GM04503 (cell line): Measurements from ENCODE around the gene PLPP1.

ENCODE experiments used
- DNase-seq: peaks from one replicate; pipeline ENCODE4 v3.0.0-alpha.2; 2012; ENCODE audit warnings: low read depth

The PLPP1 gene

DNA sequence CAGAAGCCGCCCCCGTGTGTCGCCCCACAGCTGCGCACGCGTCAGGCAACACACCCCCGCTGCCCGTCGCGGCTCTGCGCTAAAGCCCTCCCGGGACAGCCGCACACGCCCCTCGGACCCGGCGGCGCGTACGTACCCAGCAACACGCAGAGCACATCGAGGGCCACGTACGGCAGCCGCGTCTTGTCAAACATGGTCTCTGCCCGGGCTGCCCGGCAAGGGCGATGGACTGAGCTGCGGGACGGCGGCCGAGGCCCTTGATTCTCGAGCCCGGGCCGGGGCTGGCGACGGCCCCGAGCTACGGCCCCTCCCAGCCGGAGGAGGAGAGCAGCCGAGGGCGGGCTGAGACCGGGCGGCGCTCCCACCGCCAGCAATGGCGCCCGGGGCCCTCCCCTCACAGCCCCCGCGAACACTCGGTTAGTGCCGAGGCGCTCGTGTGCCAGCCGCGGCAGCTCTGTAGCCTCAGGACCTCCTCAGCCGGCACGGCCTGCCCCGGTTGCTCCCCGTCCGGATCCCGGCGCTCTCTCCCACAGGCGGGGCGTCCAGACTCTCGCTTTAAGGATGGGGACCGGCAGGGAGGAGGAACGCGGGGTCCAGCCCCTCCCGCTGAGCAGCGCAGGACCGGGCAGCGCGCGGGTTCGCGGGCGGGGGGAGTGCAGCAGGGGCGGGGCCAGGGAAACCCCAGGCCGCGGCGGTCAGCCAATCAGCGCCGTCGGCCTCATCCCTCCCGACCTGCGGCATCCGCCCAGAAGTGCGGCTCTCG, at the start of gene PLPP1:
TSS of gene PLPP1 (minus strand) at position 529 of the 763 bp plus-strand sequence. CDS start at position 194, 335 bp downstream.
- peak; percentile 49 for DNase-seq

DNA sequence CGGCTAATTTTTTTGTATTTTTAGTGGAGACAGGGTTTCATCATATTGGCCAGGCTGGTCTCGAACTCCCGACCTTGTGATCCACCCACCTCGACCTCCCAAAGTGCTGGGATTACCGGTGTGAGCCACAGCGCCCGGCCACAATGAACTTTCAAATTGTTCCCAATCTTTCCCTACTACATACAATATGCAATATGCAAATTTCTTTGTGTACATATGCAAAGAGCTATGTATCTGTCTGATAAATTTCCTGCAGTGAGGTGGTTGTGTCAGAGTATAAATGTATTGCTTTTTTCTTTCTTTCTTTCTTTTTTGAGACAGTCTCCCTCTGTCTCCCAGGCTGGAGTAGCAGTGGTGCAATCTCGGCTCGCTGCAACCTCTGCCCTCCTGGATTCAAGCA, 48.8 kb upstream of the PLPP1 start:
- DNase-seq, result no peak

GRCh38 chr5:55582256-55582655, 47.5 kb upstream of the PLPP1 start:
- DNase-seq, result no peak

DNA sequence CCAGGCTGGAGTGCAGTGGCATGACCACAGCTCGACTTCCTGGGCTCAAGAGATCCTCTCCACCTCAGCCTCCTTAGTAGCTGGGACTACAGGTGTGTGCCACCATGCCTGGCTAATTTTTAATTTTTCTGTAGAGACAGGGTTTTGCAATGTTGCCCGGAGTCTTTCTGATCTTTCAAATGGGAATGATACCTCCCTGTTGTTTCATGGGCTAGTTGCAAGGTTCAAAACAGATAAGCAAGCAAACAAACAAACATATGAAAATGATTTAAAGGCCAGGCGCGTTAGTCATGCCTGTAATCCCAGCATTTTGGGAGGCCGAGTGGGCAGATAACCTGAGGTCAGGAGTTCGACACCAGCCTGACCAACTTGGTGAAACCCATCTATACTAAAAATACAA, 45.3 kb upstream of the PLPP1 start:
- no peak for DNase-seq

- no peak for DNase-seq
These were observed 44.0 kb upstream of the PLPP1 start for GRCh38 chr5:55578771-55579170.

- DNase-seq, result no peak
These were observed 42.7 kb upstream of the PLPP1 start for GRCh38 chr5:55577353-55578060.

GRCh38 chr5:55576661-55577060, 41.9 kb upstream of the PLPP1 start:
- no peak for DNase-seq

DNA sequence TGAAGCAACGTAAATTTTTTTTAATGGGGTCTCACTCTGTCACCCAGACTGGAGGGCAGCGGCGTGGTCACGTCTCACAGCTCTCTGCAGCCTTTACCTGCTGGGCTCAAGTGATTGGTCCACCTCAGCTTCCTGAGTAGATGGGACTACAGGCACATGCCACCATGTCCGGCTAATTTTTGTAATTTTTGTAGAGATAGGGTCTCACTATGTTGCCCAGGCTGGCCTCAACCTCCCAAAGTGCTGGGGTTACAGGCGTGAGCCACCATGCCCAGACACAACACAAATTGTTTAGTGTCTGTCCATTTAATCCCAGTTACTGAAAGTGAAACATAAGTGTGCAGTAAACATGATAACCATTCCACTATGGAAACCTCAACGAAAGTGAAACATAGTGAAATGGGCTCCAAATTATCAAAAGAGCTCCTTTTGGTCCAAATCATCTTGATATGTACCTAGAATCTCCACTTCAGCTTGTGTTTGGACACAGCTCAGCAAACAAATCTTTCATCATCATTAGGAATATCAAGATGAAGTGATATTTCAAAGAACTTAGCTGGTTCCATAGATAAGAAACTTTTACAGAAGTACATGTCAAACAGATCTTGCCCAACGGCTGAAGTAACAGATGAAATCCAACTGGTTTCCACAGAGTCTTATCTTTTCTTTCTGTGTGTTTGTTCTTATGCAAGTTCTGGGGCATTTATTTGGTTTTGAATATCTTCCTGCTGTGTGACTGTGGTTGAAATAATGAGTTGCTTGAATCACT, 41.2 kb upstream of the PLPP1 start:
- DNase-seq, result no peak

GRCh38 chr5:55572600-55572999, 37.8 kb upstream of the PLPP1 start:
- no peak for DNase-seq

DNA sequence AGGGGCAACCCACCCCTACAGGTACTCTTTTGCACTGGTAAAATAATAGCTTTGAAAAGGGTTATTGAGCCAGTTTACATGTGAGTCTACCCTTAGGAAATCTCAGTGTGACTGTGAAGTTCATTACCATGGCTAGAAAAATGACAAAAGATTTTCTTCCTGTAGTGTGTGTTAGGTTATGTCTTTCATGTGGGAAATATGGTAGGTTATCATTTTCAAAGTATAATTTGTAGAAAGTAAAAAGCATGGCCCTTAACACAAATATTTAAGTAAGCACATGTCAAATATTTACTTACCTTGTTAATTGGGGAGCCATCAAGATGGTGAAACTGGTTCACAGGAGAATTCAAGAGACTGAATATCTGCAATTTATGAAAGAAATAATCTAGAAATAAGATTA, 37.3 kb upstream of the PLPP1 start:
- no peak for DNase-seq

GRCh38 chr5:55570570-55570969, 35.8 kb upstream of the PLPP1 start:
- no peak for DNase-seq

- peak; percentile 51 for DNase-seq
These were observed 35.3 kb upstream of the PLPP1 start for GRCh38 chr5:55570026-55570425.

DNA sequence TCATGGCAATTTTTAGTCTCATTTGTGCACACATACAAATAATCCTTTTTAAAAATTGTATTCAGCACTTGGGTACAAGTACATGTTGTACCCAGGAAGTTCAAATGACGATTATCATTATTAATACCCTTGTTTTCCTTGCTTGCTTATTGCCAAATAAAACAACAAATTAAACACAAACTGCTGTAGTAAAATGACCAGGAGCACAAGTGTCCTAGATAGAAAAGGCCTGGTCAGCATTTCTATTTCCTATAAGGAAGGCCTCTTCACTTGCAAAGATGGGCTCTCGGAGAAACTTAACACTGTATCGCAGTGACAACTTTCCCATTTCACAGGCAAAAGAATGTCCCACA, 34.7 kb upstream of the PLPP1 start:
- DNase-seq, result no peak

DNA sequence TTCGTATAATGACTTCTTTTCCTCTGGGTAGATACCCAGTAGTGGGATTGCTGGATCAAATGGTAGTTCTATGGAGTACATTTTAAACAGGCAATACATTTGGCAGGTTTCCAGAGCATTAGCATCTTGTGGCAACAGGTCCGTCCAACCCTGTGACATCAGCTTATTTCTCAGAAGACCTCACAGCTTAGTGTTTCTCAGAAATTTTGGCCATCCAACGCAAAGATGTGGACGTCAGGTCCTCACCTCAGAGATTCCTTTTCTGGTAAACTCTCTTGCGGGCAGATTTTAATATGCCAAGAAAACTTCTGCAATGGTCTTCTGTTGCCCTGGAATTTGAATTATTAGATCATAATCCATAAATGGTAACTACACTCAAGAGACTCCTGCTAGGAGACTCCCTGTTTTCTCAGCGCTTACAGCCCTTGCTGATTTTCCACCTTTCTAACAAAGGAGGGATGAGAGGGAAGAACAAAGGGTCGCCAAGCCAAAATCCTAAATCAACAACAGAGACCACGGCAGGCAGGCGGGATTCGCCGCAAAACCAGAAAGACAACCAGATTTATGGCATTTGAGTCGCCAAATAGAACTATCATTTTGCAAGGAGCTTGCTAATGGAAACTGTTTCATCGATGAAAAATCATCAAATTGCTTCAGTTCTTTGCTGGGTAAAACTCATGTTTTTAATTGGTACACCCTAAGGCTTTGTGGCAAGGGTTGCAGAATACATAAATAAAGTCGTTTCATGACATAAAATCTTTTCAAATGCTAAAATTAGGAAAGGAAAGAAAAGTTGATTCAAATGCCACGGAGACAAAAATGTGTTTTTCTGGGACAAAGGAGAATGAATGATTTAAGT, 34.1 kb upstream of the PLPP1 start:
- DNase-seq, result no peak

- no peak for DNase-seq
These were observed 30.0 kb upstream of the PLPP1 start for GRCh38 chr5:55564721-55565120.

DNA sequence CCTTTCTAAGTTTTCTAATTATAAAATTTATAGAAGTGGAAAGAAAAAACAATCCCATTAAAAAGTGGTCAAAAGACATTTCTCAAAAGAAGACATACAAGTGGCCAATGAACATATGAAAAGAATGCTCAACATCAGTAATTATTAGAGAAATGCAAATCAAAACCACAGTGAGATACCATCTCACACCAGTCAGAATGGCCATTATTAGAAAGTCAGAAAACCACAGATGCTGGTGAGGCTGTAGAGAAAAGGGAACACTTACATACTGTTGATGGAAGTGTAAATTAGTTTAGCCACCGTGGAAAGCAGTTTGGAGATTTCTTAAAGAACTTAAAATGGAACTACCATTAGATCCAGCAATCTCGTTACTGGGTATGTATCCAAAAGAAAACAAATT, 23.7 kb upstream of the PLPP1 start:
- DNase-seq, result no peak

DNA sequence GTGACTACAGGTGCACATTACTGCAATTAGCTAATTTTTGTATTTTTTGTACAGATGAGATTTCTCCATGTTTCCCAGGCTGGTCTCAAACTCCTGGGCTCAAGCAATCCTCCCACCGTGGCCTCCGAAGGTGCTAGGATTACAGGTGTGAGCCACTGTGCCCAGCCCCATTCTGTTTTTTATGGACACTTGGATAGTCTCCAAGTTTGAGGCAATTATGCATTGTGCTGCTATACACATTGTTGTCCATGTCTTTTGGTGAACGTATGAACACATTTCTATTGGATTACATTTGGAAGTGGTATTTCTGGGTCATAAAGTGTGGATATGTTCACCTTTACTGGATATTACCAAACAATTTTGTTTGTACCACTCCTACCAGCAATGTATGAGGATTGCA, 22.4 kb upstream of the PLPP1 start:
- DNase-seq, result no peak

DNA sequence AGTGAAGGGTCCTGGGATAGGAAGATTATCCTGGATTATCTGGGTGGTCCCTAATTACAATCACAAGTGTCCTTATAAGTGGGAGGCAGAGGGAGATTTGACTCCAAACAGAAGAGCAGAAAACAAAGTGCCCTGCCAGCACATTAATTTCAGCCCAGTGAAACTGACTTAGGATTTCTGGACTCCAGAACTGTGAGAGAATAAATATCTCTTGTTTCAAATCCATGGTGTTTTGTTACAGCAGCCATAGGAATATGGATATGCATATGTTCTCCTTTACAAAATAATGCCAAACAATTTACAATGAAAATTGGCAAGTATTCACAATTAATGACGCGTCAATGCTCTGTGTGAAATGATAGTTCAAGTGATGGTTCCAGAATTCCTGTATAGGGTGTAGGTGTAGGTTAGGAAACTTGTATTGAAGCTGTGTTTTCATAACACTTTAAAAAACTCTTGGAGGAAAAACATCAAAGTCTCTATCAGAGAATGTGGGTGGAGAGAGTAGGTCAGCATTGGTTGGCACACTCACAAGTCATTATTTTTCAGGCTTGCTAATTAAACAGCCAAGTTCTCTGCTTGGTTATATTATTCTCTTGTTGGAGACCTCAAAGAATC, 19.9 kb upstream of the PLPP1 start:
- DNase-seq, result no peak

DNA sequence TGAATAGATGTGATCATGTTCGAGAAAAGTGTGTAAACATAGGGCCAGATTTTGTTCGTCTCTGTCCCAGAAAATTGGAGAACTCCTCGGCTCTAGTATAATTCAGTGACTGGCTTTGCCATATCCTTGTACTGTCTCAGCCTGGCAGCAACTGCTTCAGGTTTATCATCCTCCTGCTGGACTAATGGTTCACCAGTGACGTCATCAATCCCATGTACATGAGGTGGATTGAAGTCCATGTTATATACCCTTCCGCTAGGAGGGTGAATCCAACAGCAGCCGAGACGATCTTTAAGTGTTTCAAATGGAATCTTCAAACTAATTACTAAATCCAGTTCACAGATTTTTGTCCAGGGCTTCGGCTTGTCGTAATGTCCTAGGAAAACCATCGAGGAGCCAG, 17.1 kb upstream of the PLPP1 start:
- no peak for DNase-seq

- no peak for DNase-seq
These were observed 16.6 kb upstream of the PLPP1 start for GRCh38 chr5:55551358-55551757.

GRCh38 chr5:55547781-55548180, 13.0 kb upstream of the PLPP1 start:
- no peak for DNase-seq

DNA sequence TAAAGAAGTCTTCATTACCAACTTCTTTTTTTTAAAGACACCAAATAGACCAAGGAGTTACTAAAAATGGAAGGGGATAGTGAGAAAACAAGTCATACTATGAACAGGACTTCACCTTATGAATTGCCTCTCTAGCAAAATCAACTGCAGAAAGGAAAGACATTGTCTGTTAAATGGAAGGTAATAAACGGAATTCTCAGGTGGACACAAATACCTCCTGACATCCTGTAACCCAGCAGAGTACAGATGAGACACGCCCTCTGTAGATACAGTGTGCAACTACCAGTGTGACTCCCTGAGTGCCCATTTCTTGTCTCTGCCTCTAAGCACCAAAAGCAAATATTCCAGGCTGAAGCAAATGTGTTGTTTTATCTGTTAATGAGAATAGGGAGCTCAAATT, 12.2 kb upstream of the PLPP1 start:
- DNase-seq, result no peak
